ENCODE data around the gene SCO2.
"Not testable (repeated sequence)": the region's sequence is repeated elsewhere in the genome, so short reads cannot be mapped to it uniquely, and the experiment has no call there.

SCO2 gene

DNA sequence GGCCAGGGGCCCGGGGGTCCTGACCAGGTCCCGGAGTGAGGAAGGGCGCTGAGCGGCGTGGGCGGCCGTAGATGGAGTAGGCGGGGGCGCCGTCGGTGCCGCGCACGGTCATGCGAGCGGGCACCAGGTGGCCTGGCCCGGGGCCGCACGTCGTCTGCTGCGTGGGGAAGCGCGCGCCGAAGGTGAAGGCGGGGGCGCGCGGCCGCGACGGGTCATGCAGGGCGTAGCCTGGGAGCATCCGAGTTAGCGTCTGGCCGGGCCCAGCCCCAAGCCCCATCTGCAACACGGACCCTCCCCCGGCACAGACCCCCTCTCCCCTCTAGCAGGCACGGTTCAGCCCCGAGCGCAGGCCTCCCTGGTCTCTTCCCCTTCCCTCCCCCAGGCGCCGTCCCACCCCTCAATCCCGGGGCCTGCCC lies 6.2 kb upstream of the SCO2 start:
- DNase-seq: no peak

DNA sequence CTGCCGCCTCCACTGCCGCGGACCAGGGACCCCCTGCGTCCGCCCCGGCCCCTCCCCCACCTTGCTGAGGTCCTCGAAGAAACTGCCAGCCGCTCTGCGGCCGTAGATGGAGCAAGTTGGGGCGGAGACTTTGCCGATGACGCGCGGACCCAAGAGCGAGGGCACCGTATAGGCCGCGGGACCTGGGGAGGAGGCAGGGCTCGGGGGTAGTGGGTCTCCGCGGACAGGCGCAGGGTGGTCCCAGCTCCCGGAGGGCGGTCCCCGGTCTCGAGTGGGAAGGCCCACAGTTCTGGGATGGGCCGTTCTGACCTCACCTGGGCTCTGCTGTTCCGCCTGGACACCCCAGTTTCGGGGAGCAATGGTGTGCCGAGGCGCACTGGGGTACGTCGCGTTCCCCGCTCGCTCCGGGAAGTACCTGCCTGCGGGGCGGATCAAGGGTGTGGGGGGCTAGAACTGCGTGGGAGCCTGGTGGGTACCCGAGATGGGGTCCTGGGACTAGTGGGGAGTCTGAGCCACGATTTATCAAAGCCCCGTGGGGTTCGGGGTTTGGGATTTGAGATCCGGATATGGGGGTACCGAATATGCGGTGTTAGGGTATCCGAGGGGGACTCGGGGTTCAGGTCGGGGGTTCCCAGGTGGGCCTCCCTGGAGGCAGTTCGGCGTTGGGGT lies 5.6 kb upstream of the SCO2 start:
- DNase-seq: no peak

DNA sequence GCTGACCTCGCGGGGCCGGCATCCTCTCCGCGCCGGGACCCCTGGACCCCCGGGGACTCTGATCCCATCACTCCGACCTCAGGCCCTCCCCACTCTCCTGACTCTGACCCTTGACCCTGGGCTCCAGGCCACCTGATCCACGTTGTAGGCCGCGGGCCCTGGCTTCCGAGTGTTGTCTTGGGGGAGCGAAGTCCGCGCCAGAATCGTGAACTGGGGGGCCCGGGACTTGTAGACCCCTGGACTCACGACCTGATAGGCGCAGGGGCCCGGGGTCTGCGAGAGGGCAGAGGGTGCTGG lies 5.1 kb upstream of the SCO2 start:
- DNase-seq: peak; percentile 72

DNA sequence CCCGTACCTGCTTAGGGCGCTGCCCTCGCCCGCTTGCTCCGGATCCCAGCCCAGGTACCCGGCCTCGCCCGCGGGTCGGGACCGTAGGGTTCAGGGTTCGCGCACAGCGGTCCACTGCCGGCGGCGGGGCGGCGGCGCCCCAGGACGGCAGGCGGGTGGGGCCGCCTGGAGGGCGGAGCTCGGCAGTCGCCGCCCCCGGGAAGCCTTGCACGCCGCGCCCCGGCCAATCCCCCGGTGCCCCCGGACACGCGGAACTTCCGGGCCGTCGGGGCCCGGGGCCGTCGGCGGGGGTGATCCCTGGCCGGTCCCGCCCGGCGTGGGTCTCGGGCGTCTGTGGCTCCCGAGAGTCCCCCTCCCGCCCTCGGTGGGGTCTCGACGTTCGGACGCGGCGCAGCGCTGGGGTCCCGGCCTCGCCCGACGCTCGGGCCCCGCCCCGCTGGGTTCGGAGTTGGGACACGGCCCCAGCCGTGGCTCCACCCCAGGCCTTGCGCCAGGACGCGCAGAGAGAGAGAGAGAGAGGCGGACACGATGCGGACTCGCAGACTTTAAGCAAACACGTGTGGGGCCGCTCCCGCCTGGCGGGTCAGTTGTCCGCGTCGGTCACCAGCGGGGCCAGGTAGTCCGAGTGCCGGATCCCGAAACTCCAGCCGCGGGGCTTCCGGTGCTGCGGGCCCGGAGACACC lies 4.6 kb upstream of the SCO2 start, which contains the start of gene TYMP:
TYMP (minus strand) TSS at position 116 of the 683 bp plus-strand sequence. CDS start 303 bp downstream, outside the sequence.
- DNase-seq: peak; percentile 79

DNA sequence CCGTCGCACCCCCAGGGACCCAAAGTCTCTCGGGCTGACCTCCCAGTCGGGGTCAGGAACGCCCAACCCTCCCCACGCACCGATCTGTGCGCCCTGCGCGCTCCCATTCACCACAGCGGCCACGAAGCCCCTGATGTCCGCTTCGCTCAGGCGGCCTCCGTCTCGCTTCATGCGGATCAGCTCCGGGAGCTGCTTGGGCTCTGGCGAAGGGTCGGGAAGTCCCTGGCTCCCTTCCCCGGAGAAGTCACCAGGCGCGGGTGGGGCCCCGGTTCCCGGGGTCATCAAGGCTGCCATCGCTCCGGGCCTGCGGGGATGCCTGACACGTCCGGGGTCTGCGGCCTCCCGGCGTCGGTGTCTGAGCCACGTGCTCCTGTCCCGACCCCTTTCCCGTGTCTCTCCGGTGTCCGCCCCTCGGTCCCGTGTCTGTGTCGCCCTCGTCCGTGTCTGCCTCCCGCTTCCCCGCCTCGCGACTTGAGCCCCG lies 4.1 kb upstream of the SCO2 start:
- DNase-seq: no peak

DNA sequence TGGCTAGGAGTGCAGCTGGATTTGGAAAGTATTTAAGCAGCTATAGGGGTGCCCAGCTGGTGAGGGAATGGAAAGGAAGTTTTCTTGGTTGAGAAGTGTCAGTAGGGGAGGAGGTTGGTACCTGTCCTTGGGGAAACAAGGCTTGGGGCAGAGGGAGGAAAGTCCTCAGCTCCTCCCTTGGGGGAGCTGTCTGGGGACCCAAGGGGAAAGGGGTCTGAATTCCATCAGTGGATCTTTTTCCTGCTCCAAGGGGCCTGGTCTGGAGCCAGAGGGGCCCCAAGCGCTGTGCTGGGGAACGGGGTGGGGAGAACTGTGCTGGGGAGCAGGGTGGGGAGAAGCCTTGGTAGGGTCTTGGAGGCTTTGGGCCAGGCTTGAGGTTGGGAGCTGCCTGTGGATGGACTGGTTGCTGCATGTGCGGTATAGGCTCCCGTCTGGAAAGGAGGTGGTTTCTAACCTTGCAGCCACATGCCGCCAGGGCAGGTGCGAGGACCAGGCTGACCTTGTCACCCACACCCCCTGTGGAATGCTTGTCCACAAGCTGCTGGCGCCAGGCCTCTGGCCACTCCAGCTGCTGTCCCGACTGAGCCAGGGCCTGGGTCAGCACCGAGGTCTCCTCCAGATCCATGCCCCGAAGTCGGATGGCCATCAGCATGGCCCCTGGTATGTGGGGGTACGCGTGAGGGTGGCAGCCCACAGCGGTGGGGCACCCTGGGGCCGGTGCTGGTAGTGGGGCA lies 3.5 kb upstream of the SCO2 start:
- DNase-seq: no peak

DNA sequence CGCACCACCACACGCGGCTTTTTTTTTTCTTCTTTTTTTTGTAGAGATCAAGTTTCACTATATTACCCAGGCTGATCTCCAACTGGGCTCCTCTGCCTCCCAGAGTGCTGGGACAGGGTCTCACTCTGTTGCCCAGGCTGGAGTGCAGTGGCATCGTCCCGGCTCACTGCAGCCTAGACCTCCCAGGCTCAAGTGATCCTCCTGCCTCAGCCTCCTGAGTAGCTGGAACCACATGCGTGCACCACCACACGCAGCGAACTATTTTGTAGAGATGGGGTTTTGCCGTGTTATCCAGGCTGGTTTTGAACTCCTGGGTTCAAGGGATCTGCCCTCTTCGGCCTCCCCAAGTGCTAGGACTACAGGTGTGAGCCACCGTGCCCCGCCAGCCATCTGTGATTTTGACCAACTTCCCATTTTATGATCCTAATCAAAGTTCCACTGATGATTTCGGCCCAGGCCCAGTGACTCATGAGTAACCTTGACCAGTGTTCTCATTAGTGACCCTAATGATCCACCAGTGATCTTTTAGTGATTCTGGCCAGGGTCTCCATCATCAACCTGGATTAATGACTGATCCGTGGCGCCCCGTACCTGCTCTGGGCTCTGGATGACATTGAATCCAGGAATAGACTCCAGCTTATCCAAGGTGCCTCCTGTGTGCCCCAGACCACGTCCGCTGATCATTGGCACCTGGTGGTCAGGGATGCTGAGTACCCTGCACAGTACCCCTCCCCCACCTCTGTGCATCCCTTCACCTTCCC lies 2.7 kb upstream of the SCO2 start:
- no peak for DNase-seq

DNA sequence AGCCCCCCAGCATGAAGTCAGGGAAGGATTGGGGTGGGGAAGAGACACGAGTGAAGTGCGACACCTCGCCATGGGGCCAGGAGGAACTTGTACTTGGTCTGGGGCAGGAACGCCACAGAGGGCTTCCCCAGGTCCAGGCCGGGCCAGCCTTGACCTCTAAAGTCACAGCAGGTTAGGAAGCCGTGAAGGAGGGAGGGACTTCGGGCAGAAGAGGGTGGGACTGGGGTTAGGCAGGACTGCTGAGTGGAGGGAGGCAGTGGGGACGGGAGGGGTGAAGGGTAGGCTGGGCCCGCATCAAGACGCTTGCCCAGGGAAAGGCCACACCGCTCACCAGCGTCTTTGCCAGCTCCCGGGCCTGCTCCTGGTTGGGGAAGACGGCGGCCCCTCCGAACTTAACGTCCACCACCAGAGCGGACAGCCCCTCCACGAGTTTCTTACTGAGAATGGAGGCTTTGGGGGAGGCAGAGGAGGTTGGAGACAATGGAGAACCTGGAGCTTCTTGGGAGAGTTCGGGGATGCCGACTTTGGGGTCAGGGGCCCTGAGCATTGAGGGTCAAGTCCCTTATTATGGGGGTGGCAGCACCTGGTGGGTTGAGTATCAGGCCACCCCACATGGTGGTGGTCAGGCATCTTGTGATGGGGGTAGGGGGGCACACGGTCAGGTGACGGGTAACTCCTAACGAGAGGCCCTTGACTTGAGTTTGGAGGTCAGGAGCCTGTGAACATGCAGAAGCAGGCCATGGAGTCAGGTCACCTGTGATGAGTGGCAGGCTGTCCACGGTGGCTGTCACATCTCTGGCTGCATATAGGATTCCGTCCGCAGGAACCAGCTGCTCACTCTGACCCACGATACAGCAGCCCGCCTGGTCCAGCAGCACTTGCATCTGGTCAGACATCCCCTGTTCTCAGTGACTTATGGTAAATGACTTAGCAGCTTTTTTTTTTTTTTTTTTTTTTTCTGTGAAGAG lies 1.7 kb upstream of the SCO2 start:
- DNase-seq: no peak

DNA sequence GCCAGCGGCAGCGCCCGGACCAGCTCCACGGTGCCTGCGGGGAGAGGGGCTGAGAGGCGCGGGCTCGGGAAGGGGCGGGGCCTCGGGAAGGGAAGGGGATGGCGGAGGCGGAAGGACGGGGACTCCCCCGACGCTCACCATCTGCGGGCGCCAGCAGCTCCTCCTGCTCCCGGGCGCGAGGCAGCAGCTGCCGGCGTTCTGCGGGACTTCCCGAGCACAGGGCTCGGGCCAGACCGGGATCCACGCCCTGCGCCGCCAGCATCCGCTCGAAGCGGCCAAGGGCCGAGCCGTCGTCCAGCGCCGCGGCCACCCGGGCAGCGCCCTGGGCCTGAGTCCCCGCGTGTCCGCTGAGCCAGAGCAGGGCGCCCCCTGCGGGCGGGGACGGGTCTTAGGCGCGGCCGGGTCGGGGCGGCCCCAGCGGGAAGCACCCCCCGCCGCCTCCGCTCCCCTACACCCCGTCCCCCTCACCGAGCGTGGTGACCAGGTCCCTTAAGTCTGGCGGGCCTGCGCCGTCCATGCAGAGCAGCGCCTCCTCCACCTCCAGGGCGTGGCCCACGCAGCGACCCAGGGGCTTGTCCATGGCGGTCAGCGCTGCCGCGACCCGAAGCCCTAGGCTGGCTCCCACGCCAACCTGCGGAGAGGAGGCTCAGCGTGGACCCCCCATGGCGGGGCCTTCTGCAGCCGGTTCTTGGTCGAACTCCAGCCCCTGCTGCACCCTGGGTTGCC lies 873 bp upstream of the SCO2 start:
- DNase-seq: peak; percentile 87

DNA sequence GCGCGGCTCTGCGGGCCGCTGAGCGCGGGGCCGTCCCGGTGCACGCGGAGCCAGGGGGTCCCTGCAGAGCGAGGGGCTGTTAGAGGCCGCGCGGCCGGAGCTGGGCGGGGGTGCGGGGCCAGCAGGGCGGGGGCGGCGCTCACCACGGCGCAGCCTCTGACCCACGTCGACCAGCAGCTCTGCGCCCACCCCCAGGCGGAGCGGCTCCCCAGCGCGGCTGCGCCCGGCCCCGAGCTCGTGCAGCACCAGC lies 385 bp upstream of the SCO2 start:
- no peak for DNase-seq

DNA sequence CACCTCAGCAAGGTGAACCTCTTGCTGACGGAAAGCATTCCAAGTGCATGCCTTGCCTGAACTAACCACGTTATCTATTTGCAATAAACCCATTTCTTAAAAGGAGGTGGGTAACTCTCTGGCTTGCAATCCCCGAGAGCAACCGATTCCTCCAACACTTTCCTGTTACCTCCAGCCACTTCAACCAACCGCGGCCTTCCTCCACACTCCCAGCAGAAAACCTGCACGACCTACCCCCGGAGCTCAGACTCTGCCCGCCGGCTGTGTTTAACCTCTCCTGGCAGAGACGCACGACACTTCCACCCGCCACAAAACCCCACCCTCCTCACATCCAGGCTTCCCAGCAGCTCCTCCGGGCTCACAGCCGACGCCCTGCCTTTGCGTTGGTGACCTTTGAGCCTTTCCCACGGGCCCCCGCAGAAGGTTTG lies 708 bp downstream of the SCO2 start:
- no peak for DNase-seq

DNA sequence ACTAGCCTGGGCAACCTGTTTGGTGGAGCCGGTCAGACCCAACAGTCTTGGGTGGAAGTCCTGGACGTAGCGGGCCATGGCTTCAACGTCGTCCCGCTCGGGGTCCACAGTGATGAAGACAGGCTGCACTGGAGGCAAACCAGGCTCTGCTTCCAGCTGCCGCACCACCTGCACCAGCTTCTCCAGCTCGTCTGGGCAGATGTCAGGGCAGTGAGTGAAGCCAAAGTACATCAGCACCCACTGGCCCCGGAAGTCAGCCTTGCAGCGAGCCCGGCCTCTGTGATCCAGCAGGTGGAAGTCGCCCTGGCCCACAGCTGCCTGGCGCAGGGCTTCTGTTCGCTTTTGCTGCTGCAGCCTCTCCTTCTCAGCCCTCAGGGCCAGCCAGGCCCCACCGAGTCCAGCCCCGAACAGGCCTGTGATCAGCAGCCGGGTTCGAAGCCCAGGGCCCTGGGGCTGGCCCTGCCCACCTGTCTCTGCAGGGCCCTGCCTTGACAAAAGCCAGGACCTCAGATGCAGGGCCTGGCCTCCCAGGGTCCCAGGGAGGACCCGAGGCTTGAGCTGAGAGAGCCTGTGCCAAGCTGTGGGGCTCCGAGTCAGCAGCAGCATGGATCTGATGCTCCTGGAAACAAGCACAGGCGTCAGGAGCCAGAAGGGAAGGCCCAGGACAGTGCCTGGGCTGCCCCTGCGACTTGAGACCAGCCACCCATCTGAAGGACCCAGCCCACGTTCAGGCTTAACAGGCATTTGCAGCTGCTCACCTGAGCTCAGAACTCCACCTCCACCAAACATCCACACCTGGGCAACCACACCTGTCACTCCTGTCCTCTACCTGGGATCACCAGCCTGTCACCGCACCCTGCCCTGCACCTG lies 1.4 kb downstream of the SCO2 start:
- DNase-seq: no peak

DNA sequence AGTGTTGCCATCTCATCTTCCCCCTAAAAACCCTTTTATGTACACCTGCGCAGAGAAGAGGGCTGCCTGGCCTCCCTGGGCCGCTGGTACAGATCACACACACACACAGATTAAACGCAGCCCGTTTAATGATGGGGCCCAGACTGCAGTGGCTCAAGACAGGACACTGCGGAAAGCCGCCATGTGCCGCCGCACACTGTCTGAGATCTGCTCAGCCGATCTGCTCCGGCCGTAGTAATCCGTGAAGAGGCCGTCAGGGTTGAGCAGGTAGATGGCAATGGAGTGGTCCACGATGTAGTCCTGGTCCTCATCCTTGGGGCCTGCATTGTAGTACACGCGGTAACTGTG lies 2.0 kb downstream of the SCO2 start:
- no peak for DNase-seq

DNA sequence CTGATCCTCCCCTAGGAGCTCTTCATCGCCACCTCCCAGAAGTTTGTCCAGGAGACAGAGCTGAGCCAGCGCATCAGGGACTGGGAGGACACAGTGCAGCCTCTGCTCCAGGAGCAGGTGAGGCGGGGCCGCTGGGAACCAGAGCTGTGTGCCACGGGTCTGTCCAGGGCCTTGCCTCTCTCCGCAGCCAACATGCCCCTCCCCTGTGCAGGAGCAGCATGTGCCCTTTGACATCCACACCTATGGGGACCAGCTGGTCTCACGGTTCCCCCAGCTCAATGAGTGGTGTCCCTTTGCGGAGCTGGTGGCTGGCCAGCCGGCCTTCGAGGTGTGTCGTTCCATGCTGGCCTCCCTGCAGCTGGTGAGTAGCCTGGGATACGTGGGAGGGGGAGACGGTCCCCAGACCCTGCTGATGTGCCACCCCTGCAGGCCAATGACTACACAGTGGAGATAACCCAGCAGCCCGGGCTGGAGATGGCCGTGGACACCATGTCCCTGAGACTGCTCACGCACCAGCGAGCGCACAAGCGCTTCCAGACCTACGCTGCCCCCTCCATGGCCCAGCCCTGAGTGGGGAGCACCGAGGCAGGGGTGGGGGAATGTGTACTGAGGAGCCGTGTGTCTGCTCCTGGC lies 2.5 kb downstream of the SCO2 start:
- no peak for DNase-seq

DNA sequence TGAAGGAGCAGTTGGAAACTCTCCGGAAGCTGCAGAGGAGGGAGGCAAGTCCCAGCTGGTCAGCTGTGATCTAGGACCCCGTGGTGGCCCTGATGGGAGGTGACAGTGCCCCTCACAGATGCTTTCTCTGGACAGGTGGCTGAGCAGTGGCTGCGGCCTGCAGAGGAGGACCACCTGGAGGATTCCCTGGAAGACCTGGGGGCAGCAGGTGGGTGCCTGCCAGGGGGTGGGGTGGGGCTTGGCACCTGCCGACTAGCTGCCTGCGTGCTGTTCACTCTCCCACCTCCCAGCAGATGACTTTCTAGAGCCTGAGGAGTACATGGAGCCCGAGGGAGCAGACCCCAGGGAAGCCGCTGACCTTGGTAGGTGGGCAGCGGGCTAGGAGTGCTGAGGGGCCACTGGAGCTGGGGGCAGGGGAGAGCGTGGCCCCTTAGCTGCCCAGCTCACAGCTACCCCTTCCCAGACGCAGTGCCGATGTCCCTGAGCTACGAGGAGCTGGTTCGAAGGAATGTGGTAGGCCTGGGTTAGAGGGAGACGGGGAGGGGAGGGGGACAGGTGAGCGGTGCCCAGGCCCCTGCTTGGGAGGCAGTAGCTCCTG lies 3.1 kb downstream of the SCO2 start:
- no peak for DNase-seq

DNA sequence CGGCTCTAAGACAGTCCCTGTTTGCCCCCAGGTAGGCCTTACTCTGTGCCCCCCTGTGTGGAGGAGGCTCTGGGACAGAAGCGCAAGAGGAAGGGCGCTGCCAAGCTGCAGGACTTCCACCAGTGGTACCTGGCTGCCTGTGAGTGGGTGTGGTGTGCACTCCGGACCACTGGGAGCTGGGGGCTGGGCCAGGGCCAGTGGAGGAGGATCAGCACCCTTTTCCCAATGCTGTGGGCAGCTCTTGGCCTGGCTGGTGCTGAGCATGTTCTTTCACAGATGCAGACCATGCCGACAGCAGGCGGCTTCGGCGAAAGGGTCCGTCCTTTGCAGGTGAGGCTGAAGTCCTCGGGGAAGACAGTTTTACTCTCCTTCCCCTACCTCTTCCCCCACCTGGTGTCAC lies 3.7 kb downstream of the SCO2 start:
- no peak for DNase-seq

DNA sequence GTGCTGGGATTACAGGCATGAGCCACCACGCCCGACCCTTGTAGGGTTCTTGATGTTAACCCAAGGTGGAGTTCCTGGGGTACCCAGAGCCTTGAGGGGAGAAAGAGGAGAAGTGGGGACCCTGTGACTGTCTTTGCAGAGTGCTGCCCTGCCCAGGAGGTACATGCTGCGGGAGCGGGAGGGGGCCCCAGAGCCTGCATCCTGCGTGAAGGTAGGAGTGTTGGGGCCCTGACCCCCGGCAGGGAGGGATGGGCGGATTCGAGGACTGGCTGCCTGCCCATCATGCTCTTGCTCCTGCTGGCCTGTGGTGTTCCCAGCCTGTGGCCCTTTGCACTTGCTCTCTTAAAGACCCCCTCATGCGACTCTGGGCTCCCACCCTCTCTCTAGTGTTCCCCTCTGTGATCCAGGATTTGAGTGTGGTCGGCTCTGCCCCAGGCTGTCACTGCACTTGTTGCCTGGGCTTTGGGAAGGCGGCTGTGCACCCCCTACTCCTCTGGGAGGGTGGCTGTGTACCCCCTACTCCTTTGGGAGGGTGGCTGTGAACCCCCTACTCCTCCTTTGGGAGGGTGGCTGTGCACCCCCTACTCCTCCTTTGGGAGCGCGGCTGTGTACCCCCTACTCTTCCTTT lies 4.5 kb downstream of the SCO2 start:
- no peak for DNase-seq

DNA sequence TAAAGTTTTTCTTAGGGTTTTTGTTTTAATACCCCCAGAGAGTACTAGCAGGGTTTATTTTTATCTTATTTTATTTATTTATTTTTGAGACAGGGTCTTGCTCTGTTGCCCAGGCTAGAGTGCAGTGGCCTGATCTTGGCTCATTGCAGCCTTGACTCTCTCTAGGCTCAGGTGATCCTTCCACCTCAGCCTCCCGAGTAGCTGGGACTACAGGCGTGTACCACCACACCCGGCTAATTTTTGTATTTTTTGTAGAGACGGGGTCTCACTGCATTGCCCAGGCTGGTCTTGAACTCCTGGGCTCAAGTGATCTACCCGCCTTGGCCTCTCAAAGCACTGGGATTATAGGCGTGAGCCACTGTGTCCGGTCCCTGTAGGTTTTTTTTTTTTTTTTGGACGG lies 5.2 kb downstream of the SCO2 start:
- DNase-seq: not testable (repeated sequence)

DNA sequence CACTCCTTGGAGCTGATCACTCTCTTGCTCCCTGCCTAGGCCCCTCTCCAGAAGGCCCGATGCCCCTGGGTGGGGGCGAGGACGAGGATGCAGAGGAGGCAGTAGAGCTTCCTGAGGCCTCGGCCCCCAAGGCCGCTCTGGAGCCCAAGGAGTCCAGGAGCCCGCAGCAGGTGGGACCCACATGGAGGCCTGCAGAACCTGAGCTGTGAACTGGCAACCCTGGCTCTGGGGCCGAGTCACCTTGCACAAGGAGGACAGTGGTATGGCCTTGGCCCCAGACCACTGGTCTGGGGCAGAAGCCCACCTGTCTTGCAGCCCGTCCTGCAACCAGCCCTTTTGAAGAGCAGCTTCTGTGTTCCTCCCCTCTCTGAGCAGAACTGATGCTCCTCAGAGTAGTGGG lies 6.2 kb downstream of the SCO2 start:
- no peak for DNase-seq
